HG02678 (cell line): ENCODE measurements around the gene MAML2.

ENCODE experiments used
- ATAC-seq: cut with Tn5 transposase; IDR thresholded peaks from one replicate; pipeline ENCODE4 v1.9.1; 2021; ENCODE audit warnings: mild to moderate bottlenecking, moderate library complexity; ENCODE audit not compliant: unreplicated experiment

Gene MAML2

GRCh38 chr11:96342961-96343711, at the start of gene MAML2:
Gene MAML2 (minus strand): TSS chr11:96343195. CDS start chr11:96341895, 1,300 bp downstream.
- peak; percentile 81 for ATAC-seq

GRCh38 chr11:96391698-96392307, 48.8 kb upstream of the MAML2 start:
- ATAC-seq: no peak

DNA sequence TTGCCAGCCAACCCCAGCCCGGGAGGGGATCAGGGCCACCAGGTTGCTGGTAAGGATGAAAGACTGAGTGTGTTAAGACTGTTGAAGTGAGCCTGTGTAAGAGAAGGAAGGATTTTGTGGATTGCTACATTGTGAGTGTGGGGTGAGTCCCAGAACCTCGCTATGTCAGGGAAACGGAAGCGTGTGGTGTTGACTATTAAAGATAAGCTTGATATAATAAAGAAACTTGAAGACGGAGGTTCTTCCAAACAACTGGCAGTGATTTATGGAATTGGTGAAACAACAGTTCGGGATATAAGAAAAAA, 47.4 kb upstream of the MAML2 start:
- ATAC-seq: no peak

DNA sequence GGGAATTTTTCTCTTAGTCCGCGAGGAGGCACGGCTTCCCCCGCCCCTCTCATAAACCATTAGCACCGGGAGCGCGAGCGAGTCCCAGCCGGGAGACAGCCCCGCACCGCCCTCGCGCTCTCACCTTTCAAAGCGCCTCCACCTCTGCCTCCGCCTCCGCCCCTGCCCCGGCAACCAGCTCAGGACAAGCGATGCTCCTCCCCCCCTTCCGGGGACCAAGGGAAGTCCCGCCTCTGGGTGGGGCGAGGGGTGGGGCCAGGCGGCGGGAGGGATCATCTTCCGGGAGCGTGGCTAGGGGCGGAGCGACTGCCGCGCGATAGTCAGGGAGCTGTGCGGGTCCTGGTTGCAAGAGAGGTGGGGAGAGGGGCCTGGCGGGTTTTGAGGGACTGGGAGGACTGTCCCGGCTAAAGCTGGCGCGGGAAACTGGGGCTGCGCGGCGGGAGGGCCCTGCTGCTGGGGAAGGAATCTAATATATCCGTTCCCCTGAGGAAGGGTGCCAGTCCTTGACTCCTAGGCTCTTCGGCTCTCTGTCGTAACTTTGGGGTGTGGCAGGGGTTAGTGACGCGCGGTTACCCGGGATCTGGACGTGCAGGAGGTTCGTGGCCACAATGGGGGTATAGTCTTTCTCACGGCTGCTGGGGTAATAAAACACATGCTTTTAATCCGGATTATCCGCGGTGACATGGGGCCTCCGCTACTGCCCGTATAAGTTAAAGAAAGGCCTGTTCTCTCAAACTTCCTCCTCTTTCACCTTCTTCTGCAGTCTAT, 46.9 kb upstream of the MAML2 start, which contains the start of the genes CCDC82 and JRKL:
Gene CCDC82, minus strand, starts transcription at position 193 of the 768 bp plus-strand sequence. CDS start 5,165 bp downstream, outside the sequence.
Gene JRKL, plus strand, starts transcription at position 294 of the 768 bp plus-strand sequence. CDS start 637 bp downstream, outside the sequence.
- peak; percentile 94 for ATAC-seq

DNA sequence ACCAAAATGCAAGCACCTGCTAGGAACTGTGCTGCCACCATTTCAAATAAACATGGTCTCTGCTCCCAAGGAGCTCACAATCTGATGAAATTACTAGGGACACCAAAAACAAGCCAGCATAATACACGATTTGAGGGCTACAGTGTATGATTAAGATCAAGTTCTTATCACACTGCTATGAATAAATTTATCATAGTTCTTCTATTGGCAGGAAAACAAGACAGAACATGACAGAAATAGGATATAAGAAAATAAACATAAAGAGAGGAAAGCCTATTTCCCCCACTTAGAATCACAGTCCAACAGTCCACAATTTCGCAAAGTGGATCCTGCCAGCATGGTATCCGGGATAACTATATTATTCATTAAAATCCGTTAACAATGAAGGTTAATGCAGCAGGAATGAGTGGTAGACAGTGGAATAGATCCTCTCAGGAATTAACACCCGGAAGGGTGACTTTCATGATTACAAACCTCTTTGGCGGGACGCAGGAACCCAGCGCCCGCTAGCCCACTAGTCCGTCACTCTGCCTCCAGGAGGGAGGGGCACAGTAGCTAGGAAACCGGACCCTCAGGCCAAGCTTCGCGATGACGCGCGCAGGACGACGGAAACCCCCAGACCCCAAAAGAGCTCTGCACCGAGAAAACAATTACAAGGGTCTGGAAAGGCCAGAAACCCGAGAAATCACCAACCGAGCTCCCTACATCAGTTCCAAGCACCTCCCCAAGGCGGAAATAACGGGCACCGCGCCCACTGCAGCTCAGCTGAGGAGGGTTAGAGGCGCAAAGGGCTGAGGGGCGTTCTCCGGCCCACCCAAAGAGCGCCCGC, 46.1 kb upstream of the MAML2 start:
- peak; percentile 52 for ATAC-seq

DNA sequence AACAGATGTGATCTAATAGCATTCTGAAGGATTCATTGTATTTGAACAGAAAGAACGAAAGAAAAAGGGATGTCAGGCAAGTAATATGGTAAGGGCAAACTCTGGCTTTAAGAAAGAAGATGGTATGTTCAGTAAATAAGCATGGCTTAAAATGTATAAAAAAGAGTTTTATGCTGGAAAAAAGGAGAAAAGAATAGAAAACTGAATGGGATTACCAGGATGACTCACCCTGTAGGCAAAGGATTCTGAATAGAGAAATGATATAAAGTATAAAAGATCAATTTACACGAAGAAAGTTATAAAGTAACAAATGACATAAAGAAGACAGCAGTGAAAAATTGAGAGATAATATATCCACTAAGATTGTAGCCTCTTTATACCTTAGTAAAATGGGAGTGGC, 42.2 kb upstream of the MAML2 start:
- ATAC-seq: no peak

GRCh38 chr11:96384156-96384555, 41.2 kb upstream of the MAML2 start:
- ATAC-seq: no peak

- no peak for ATAC-seq
Observed at GRCh38 chr11:96376796-96377195, 33.8 kb upstream of the MAML2 start.

- ATAC-seq: no peak
Observed at GRCh38 chr11:96373826-96374225, 30.8 kb upstream of the MAML2 start.

DNA sequence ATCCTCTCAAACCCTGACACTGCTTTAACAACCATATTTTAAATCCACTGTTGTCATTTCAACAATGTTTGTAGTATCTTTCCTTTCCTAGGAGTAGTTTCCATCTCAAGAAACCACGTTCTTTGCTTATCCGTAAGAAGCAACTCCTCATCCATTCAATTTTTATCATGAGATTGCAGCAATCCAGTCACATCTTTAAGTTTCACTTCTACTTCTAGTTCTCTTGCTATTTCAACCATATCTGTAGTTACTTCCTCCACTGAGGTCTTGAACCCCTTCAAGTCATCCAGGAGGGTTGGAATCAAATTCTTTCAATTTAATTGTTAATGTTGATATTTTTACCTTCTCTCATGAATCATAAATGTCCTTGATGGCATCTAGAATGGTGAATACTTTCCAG, 24.3 kb upstream of the MAML2 start:
- no peak for ATAC-seq

DNA sequence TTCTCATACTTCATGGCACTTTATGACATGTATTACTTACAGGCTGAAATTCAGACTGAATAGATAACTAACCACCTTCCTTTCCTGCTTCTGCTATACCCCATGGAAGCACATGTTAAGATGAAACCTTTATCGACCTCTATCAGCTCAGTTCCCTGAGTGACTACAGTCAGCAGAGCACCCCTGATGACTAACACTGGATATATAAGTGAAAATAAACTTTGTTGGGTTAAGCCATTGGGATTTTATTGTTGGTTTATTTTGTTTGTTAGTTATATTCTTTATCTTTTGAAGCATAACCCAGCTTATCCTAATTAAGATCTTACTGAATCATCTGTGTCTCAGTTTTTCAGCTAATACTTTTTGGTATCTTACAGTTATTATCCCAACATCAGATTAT, 23.0 kb upstream of the MAML2 start:
- ATAC-seq: no peak

- ATAC-seq: no peak
Observed at GRCh38 chr11:96365493-96365892, 22.5 kb upstream of the MAML2 start.

DNA sequence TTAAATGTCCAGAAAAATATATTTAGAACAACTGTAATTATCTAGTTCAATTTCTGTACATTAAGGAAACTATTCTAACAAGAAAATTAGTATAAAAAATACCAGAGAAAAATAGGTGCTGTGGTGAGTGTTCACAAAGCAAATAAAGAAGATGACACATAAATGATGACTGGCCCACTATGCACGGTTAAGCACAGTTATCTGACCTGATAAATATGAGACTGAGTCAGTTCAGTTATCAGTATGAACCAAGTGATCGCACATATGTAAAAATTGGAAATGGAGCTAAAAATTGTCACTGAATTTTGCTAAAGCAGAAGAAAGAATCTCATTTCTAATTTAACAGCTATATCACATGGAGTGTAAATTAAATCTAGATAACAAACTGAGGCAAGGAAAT, 18.8 kb upstream of the MAML2 start:
- no peak for ATAC-seq

DNA sequence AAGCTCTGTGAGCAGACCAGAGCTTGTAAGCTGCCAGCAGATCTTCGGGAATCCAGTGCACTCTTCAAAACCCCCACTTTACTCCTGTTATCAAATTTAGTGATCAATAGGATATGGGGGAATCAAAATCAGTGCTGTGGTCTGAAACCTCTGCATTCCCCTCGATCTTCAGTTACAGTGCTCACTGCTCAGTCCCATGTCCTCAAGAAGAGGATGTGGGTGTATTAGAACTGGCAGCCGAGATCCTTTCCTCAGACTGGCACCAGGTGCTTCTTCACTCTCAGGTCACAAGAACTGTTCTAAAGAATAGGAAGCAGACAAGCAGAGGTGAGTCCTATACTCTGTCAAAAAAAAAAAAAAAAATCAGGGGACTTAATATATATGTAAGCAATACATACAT, 15.3 kb upstream of the MAML2 start:
- ATAC-seq: no peak

- peak; percentile 41 for ATAC-seq
Observed at GRCh38 chr11:96357794-96358193, 14.8 kb upstream of the MAML2 start.

GRCh38 chr11:96356848-96357247, 13.9 kb upstream of the MAML2 start:
- ATAC-seq: no peak

- ATAC-seq: no peak
Observed at GRCh38 chr11:96342014-96342960, 708 bp downstream of the MAML2 start.

DNA sequence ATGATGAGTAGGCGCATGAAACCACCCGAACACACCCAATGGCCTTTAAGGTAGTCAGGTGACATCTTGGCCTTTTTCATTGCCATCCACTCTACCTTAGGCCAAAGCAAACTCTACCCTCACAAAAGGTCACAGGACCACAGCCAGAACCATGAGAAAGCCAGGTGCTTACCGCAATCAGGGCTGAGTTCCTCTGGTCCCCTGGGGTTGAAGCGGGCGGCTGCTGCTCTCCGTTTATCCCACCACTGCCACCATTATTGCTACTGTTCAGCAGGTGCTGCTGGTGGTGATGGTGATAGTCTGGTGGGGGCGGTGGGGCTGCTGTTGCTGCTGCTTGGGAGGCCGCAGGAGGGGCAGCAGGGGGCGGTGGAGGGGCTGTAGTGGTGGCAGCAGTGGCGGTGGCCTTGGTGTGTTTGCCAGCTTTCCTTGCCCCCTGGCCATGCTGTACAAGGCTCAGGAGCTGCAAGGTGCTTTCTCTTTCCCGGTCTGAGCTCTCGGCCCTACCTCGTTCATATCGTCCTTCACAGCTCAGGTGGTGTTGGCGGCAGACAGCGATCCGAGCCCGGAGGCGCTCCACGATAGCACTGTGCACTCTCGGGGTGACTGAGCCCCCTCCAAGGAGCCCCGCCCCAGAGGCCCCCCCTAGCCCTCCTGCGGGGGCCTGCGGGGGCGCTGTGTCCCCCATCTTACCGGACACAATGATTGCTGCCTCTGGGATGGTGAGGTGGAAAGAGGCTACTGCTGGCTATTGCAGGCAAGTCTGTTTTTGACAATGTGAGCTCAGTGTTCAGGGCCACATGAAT, 1.6 kb downstream of the MAML2 start:
- ATAC-seq: peak; percentile 22

DNA sequence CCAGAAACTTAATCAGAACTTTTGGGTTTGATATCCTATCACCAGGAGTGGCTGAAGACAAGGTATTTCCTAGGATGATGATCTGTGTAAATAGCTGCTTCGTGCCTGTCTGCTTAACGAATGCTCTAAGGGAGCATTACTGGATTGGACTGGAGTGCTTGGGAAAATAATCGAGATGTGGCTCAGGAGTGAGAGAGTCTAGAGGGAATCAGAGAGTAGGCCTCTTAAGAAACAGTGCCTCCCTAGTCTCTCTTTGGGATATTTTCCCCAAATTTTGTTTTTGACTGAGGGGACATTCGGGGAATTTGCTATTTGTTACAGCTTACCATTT, 2.5 kb downstream of the MAML2 start:
- no peak for ATAC-seq
